ENCODE data around the gene FGFR2.

Gene FGFR2

GRCh38 chr10:121637437-121637836, 39.2 kb upstream of the FGFR2 start:
- TF ChIP-seq, protein P1, sequence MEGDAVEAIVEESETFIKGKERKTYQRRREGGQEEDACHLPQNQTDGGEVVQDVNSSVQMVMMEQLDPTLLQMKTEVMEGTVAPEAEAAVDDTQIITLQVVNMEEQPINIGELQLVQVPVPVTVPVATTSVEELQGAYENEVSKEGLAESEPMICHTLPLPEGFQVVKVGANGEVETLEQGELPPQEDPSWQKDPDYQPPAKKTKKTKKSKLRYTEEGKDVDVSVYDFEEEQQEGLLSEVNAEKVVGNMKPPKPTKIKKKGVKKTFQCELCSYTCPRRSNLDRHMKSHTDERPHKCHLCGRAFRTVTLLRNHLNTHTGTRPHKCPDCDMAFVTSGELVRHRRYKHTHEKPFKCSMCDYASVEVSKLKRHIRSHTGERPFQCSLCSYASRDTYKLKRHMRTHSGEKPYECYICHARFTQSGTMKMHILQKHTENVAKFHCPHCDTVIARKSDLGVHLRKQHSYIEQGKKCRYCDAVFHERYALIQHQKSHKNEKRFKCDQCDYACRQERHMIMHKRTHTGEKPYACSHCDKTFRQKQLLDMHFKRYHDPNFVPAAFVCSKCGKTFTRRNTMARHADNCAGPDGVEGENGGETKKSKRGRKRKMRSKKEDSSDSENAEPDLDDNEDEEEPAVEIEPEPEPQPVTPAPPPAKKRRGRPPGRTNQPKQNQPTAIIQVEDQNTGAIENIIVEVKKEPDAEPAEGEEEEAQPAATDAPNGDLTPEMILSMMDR (IDR thresholded peaks at IDR 0.05; ENCODE audit: control extremely low read depth, extremely low read depth, low read depth, missing control alignments) = no peak
- CTCF ChIA-PET = no interaction called here
- DNase-seq (ENCODE audit: extremely low spot score) = no peak
- POLR2A ChIA-PET = no interaction called here

DNA sequence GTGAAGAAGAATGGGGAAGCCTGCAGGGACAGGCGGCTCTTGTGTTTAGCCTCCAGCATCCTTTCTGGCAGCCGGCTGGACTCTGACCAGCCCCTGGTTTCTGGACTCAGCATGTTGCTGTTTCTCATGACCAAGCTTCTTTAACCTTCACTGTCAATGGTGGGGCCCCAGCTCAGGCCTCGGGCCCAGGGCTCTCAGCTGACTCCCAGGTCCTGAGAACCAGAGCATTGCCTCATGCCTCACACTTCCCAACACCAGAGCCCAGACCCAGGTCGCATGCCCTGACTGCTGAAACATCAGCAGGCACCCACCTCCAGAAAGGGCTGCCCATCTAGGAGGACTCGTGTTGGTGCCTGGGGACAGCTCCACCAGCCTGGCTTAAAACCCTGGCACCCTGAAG, 34.8 kb upstream of the FGFR2 start:
- ChIA-PET POLR2A (no interaction called here), CTCF (no interaction called here)
- no peak for DNase-seq (ENCODE audit: extremely low spot score)
- TF ChIP-seq, protein P1 (IDR thresholded peaks at IDR 0.05; ENCODE audit: control extremely low read depth, extremely low read depth, low read depth, missing control alignments) = no peak

- ChIA-PET POLR2A (no interaction called here), CTCF (no interaction called here)
- TF ChIP-seq, protein P1 (IDR thresholded peaks at IDR 0.05; ENCODE audit: control extremely low read depth, extremely low read depth, low read depth, missing control alignments) = no peak
- DNase-seq (ENCODE audit: extremely low spot score) = no peak
Measured at GRCh38 chr10:121631365-121632029, 33.3 kb upstream of the FGFR2 start.

DNA sequence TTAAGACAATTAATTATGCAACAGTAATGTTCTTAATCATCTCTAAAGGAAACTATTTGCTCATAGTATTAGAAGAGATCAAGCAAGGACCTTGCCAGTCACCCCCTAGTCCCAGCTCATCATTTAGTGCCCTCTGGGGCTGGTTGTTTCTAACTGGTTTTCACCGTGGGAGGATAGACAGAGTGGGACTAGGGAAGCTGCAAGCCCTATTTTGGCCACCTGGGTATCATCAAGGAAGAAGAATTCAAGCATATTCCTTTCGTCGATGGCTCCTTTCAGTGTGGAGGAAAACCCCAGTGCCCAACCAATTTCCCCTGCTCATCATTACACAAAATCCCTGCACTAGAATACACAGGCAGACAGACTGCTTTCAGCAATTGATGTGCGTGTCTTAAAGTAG, 30.6 kb upstream of the FGFR2 start:
- CTCF ChIA-PET = no interaction called here

DNA sequence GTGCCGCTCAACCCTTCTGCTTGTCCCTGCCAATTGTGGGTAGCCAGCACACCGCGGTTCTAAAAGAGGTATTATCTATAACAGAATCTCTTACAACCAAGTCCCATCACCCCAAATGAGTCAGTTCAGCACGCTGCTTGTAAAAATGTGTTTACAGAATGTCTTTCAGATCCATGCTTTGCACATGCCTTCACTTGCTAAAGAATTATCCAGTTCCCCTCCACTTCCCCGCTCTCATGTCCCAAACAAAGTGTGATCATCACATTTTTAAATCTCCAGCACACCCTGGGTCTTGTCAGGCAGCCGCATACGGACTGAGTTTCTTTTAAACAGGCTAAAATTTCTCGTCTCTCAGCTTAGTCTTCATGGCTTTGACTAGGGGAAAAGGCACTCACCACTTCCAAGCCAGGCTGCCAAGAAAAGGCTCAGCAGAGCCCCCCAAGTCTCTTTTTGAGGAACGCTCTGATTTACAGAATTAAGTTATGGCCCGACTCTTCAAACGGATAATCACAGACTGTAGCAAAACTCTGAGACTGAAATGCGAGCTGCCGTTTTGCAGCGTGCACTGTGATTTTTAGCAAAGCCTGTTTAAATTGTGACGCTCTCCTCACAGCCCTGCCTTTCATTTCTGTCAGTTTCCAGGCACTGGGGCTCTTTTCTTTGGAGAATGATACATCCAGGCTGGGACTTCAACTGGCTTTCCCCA, 29.8 kb upstream of the FGFR2 start:
- ChIA-PET CTCF (no interaction called here), POLR2A (no interaction called here)
- TF ChIP-seq, protein P1 (IDR thresholded peaks at IDR 0.05; ENCODE audit: control extremely low read depth, extremely low read depth, low read depth, missing control alignments) = no peak
- no peak for DNase-seq (ENCODE audit: extremely low spot score)

More for the DNA sequence above, 30.6 kb upstream of the FGFR2 start:
- DNase-seq (ENCODE audit: extremely low spot score) = no peak
- POLR2A ChIA-PET = no interaction called here
- TF ChIP-seq, protein P1 (IDR thresholded peaks at IDR 0.05; ENCODE audit: control extremely low read depth, extremely low read depth, low read depth, missing control alignments) = no peak

- no peak for DNase-seq (ENCODE audit: extremely low spot score)
- ChIA-PET CTCF (interaction anchor here (0.8 kb wide), 1 partner anchor 14 kb away, joined by 3 read pairs; no protein-coding TSS in a partner anchor), POLR2A (no interaction called here)
- TF ChIP-seq, protein P1 (IDR thresholded peaks at IDR 0.05; ENCODE audit: control extremely low read depth, extremely low read depth, low read depth, missing control alignments) = no peak
Measured at GRCh38 chr10:121624836-121625486, 26.7 kb upstream of the FGFR2 start.
